Measurements from ENCODE around the gene IRF8.

DNA sequence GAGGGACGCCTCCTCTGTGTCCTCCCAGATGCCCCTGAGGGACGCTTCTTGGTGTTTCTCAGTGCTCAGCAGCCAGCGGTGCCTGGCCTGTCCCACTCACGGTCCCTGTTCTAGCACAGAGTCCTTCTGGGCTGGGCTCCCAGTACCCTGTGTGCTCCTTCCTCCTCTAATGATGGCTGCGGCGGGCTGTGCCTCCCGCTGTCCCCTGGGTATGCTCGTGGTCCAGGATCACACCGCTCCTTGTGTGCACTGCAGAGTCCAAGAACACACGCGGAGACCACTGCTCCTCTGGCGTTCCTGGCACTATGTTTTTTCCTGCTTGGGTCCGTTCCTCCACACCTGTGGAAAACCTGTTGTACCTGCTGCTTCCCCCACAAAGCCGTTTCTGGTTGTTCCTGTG lies 15.1 kb upstream of the IRF8 start:
- TF ChIP-seq, protein P1, sequence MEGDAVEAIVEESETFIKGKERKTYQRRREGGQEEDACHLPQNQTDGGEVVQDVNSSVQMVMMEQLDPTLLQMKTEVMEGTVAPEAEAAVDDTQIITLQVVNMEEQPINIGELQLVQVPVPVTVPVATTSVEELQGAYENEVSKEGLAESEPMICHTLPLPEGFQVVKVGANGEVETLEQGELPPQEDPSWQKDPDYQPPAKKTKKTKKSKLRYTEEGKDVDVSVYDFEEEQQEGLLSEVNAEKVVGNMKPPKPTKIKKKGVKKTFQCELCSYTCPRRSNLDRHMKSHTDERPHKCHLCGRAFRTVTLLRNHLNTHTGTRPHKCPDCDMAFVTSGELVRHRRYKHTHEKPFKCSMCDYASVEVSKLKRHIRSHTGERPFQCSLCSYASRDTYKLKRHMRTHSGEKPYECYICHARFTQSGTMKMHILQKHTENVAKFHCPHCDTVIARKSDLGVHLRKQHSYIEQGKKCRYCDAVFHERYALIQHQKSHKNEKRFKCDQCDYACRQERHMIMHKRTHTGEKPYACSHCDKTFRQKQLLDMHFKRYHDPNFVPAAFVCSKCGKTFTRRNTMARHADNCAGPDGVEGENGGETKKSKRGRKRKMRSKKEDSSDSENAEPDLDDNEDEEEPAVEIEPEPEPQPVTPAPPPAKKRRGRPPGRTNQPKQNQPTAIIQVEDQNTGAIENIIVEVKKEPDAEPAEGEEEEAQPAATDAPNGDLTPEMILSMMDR (IDR thresholded peaks at IDR 0.05) = no peak
- TF ChIP-seq POLR2A (IDR thresholded peaks at IDR 0.05) = no peak
